NOMO-1 (cell line): ENCODE measurements around the gene SRSF7.

Source experiments
- DNase-seq, 2 experiments: peaks; one replicate each; lab custom pipeline; 2025; ENCODE audit not compliant: unreplicated experiment in 2 of 2; lab: John Stamatoyannopoulos, UW

SRSF7 gene

DNA sequence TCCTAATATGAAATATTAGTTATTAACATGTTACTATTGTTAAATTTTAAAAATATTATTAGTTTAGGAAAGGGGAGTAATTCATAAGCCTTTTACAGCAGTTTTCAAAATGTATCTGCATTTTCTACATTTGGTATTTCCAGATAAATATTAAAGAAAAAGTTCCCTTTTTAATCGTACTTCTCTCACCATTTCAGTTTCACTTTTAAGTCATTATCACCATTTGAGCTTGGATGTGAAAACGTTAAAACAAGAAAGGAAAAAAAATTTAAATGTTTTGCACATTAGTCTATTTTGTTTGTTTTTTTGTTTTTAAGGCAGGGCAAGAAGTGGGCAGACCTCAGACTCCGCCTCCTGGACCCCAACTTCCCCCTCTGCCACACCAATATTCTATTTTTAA, 3.3 kb upstream of the SRSF7 start:
- peak in 1 of 2 experiments; percentile 19 for DNase-seq

DNA sequence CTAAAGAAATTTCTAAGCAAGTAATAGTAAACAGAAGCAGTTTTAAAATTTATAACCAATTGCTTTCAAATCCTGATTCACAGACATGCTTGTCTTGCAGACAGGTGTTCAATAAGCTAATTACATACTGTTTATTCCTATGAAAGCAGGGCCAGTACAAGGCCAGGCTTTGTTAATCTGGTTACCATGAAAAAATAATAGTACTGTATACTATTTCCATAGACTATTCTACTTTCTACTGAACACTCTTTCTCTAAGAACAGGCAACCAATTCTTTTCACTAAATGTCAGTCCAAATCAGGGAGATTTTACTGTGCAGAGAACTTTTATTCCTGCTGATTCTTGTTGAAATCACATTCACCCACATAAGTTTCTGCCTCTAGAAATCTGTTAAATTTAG, 2.9 kb upstream of the SRSF7 start:
- no peak for DNase-seq

DNA sequence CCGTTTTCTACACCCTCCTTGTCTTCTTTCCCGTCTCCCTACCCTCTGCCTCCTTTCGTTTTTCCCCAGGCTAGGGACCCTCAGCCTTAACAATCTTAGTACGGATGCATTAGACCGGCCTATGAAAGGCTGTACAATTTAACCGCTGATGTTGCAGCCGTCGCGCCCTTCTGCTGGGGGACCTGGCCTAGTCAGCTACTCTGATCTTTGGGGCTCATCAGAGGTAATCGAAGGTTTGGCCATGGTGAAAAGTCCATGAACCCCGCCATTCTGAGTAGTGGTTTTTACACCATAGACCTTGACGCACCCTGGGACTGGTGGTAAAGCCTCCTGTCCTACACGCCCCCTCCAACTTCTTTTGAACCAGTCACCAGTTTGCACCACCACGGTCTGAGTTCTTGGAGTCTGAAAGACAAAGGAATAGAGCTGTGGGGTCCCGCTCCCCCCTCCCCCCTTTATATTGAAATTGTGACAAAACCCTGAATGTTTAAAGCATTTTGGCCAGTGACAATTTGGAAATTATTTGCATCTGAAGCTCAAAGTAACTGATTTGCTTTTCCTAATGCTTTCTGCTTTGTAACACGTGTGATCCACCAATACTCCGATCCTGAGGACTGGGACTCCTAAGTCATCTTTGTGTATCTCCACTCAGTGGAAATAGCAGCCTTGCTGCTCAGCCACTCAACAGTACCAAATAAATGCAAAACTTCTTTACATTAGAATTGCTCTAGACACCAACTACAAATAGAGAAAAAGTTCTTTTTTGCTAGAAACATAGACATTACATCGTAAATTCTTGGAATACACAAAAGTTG, 642 bp upstream of the SRSF7 start:
- DNase-seq: no peak

DNA sequence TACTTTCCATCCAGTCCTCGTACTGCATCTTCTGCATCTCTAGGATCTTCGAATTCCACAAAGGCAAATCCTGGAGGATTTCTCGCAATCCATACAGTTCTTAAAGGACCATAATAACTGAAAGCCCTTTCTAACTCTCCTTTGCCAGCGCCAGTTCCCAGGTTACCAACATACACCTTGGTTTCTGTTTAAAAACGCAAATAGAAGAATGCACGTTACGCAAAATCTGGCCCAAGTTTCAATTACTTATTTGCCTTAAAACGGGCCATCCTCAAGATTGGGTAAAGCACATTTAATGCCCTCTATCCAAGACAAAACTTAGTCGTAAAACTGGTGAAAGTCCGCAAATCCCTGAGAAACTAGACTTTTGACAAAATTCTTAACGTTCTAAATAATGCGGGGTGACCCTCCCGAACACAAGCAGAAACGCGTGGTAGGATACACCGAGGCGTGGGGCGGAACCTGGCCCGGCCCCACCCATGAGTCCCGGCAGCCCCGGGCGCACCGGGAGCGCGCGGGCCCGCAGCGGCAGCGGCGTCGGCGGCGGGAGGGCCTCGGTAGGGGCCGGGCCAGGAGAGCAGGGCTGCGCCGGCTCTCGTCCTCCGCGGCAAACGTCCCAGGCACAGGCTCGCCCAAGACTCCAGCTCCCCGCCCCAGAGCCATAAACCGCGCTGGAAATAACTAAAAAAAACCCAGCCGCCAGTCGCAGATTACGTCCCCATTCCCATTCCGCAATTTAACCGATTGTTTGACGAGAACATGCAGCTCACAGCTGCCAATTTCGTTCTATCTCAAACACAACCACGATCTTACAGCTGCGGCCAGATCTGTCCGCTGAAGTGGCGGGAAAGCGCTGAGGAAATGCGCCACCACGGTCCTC, 910 bp downstream of the SRSF7 start:
- peak; percentile 31 to 69 for DNase-seq

DNA sequence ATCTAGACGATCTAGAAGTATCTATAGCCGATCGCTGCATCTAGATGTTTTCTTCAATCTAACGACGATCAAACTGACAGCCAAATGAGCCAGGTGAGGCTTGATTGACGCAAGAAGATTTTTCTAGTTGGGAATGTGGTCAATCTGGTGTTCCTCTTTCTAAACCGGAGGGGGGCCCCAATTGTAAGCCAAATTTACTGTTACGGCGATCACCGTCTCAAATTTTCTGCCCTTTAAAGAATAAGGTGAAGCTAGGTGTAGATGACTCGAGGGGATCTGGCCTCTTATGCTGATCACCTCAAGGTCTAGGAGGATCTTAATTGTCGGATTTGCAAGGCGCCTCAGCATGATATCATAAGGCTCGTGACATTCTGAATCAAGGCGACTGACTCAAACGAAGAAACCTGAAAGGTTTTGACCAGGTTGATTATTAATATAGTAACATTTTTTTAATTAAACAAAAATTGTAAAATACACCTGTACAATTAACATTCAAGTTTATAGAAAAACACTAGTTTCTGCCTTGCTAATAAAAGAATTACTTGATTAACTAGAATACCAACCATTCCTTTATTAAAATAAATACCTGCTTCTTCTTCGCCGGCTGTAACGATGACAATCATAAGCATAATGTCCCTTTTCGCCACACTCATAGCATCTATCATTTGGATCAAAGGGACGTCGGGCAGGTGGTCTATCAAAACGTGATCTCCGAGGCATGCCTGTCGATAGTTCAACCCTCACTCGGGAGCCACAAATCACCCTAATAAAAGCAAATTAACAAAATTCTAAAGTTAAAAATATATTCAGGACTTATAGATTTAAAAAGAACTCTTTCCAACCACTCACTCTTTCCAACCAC, 2.0 kb downstream of the SRSF7 start:
- no peak for DNase-seq

DNA sequence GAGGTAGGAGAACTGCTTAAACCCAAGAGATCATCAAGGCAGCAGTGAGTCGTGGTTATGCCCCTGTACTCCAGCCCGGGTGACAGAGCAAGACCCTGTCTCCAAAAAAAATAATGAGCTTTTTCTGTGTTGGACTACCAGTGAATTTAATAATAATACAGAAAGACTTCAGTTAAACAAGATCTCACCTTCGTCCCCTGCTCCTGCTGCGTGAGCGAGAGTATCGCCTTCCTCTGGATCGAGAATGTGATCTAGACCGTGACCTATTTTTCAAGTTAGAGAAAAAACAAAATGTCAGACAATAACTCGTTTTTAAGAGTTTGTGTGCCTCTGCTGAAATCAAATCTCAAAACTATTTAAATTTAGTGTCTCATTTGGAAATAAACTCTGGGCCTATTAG, 2.8 kb downstream of the SRSF7 start:
- no peak for DNase-seq

DNA sequence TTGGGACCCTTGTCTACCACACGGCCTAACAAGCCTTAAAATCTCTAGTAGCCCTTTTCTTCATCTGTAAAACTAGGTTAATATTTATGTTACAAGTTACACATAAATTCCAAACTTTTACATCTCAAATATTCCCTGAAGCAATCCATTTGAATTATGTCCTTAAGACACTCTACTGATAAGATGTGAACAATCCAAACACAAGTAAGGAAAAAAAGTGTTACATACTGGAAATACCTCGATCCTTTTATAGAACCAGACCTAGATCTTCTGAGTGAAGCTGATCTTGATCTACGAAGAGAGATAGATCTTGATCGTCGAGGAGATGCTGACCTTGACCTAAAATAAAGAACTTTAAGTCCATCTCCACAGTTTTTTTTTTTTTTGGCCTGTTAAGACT, 3.3 kb downstream of the SRSF7 start:
- no peak for DNase-seq

DNA sequence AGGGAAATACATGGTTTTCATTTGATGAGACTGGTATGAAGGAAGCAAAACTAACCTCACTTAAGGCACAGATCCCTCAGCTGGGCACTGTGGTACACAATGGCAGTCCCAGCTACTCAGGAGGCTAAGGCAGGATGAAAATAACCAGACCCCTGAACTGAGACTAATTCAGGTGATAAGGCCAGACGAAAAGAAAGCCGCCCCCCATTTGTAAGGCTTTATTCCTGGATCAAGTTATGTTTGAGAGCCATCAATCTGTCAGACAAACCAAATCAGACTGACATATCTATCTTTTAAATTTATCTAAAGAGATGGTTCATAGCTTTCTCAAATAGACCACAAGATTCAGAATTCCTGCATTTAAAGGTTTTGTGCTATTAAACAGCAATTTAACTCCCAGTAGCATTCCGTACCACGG, 4.1 kb downstream of the SRSF7 start:
- no peak for DNase-seq

DNA sequence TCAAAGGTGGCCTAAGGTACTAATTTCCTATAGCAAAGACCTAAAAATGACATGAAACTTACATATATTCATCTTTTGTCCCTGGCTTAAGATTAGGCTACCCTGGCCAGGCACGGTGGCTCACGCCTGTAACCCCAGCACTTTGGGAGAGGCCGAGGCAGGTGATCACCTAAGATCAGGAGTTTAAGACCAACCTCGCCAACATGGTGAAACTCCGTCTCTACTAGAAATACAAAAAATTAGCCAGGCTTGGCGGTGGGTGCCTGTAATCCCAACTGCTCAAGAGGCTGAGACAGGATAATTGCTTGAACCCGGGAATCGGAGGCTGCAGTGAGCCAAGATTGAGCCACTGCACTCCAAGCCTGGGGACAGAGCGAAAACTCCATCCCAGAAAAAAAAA, 5.9 kb downstream of the SRSF7 start:
- no peak for DNase-seq

DNA sequence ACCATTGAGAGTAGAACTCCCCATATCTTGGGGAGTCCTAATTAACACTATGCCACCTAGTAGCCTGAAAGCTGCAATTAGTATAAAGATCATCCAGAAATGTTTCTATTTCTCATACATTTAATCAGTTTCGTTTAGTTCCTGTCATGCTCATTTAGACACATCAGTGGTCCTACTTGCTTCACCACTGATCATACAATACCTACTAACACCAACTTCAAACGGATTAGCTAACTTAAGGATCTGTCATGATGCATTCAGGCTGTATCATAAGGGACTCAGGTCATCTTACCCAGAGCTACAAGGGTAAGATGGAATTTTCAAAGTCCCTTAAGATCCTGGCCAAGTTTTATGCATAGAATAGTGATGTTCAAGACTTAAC, 6.8 kb downstream of the SRSF7 start:
- no peak for DNase-seq

DNA sequence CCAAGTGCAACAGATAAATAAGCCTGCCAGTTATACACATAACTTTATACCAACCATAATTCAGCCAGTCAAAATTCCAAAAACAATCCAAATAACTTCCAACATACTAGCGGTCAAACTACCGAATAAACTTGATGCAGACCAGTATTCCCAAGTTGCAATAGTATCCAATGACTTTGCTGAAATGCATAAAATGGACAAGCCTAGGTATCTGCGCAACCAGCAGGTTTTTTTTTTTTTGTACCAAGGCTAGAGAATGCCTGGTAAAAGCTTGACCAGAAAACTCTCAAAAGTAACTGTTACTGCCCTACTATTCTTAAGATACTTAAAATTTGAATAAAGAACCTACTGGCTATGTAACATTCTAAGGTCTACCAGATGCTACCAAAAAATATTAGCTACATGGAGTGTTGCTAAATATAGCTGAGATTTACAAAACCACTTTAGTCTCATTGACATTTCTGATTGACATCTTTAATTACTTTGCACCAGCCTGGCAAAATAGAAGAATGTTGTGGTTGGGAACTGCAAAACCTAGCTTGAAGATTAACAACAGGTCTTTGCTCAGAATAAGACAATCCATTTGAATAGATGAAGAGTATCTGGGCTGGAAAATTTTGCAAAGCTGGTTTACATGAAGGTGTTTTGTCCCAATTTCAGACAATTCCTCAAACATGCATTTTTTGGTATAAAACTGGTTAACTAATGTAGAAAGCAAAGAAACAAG, 7.3 kb downstream of the SRSF7 start:
- no peak for DNase-seq

DNA sequence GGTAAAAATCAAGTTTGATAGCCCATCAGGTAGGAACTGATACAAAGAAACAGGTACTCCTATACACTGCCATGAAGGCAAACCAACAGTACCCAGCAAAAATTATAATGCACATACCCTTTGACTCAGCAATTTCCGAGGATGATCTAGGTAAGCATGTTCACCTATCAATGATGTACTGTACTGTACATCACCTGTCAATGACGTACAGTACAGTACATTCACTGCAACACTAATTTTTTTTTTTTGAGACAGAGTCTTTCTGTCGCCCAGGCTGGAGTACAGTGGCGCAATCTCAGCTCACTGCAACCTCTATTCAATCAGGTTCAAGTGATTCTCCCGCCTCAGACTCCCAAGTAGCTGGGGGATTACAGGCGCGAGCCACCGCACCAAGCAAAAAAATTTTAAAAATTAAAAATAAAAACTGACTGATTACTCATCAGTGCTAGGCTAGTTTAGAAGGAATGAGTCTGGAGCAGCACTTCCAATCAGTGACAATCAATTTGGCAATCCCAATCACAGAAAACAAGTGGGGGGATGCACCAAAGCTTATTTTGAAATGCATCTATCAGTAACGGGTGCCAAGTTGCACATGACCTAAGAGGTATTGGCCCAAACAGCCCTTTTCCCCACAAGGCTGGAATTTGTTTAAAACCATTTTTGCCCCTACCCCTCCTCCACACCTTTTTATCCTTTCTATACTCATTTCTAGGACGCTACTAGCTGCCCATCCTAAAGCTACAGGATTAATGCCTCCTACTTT, 8.2 kb downstream of the SRSF7 start:
- DNase-seq: no peak

DNA sequence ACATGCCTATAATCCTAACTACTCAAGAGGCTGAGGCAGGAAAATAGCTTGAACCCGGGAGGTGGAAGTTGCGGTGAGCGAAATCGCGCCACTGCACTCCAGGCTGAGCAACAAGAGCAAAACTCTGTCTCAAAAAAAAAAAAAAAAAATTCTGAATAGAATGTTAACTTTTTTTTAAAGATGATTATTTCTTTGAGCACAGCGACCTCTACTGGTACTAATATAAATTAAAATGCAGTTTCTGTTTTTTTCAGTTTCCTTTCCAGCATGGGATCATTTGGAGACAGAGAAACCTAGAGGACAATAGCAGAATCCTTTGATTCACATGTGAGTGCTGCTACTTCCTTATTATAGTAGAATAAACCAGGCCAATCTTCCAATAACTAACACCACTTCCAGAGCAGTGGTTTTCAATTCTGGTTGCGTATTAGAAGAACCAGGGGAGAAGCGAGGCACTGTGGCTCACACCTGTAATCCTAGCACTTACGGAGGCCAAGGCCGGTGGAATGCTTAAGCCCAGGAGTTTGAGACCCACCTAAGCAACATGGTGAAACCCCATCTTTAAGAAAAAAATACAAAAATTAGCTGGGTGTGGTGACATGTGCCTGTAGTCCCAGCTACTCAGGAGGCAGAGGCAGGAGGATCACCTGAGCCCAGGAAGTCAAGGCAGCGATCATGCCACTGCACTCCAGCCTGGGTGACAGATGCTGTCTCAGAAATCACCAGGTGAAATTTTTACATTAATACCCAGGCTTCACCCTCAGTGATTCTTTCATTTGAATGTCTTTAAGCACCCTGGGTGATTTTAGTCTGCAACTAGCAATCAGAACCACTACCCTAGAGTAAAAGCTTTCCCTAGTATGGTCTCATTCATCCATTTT, 10.1 kb downstream of the SRSF7 start:
- peak in 1 of 2 experiments; percentile 62 for DNase-seq

DNA sequence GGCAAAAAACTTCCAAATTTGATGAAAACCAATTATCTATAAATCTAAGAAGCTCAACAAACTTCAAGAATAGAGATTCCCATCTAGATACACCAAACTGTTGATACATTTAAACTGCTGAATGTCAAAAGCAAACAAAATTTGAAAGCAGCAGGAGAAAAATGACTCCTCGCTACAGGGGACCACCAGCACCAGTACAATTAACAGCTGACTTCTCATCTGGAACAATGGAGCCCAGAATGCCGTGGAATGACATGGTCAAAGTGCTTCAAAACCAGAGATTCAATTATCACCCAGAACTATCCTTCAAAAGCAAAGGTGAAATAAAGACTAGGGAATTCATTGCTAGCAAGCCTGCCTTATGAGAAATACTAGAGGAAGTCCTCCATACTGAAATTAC, 11.6 kb downstream of the SRSF7 start:
- no peak for DNase-seq

DNA sequence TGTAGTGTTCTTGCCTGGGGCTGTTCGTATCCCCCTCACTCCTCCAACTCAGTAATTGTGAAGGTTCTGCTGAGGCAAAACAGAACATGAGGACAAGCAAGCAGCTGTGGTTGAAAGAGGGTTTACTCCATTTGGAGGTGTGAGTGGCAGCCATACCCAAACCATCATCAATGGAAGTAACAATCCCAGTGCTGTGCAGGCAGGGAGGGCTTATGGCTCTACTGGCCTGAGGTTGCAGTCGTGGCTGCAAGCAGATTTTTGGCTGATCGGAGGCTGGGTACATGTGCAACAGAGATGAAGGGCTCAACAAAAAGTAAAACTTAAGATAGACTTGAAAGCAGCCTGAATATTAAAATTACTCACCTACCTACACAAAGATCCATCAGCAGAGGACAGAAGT, 13.2 kb downstream of the SRSF7 start:
- DNase-seq: no peak

DNA sequence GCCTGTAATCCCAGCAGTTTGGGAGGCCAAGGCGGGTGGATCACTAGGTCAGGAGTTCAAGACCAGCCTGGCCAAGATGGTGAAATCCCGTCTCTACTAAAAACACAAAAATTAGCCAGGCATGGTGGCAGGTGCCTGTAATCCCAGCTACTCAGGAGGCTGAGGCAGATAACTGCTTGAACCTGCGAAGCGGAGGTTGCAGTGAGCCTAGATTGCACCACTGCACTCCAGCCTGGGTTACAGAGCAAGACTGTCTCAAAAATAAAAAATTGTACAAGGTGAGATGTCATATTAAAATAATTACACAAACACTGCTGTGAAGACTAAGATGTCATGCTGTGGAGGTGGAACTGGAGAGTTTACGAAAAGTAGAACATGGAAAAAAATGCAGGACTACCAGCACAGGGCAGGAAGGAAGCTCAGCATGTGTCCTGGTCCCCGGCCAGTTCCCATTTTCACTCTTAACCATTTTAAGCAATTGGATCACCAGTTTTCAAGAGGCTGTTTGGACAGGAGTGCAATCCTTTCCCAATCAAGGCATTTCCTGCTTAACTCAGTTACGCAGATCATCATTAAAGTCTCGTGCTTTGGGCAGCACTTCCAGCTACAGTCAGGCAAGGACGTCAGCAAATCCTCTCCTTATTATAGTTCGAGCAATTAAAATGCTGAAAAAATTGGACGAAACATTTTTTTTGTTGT, 14.0 kb downstream of the SRSF7 start:
- peak in 1 of 2 experiments; percentile 36 for DNase-seq

DNA sequence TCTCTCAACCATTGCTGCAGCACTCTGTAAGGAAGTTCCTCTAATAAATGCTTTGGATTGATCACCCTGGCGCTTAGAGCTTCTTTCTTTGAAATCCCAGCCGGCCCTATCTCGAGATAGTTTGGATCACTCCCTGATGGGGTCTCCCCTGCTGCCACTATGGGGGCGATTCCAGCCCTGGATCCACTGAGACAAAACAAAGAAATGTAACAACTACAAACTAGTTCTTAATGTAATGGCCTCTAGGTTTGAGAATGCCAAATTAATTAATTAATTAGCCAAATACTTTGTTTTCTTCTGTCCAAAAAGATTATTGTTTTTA, 15.2 kb downstream of the SRSF7 start:
- no peak for DNase-seq

DNA sequence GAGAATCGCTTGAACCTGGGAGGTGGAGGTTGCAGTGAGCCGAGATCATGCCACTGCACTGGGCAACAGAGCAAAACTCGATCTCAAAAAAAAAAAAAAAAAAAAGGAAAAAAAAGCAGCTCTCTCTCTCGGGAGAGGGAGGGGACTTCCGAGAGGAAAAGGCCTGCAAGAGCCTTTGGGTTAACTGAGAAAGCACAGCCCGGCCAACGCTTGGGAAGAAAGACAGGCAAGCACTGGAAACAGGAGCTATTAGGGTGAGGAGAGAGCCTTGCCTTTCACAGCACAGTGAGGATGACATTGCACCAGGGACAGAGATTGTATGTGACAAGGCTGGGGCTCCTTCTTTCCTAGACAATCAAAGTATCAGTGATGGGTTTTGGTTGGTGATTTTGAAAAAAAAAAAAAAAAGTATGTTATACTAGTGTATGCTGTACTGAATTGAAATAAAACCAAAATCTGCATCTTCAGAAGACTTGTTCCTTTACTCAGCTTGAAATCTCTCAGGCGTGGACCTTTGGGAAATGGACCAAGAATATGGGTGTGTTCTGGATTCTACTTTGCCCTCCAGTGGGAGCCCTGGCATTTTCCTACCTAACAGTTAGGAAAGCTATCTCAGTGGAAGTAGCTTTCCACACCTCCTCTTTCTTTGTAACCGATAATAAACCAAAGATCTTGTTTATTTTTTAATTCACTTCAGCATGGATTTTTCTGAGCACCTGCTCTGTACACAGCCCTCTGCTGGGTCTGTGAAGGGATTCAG, 16.7 kb downstream of the SRSF7 start:
- no peak for DNase-seq
